WTC11 (cell line): ENCODE results near the gene NRDC. TPM values are rescaled to one million over a fixed set of nuclear protein-coding genes. Genes with fewer than 3 reads are reported as not detected.

Experiments
- ATAC-seq: fragments of 200-7000 bp; cut with Tn5 transposase; 2 replicates; pipeline ENCODE4 v1.10.0; 2021; ENCODE audit warnings: mild to moderate bottlenecking, moderate library complexity
- CTCF ChIA-PET: fragments of 300-600 bp; sonication (Branson Sonifier 250); formaldehyde crosslinking; loops from one replicate; lab custom pipeline; 2021; ENCODE audit warnings: antibody characterized with exemption; lab: Charles Lee
- POLR2A ChIA-PET: fragments of 350-600 bp; sonication (Branson Sonifier 250); formaldehyde crosslinking; loops from one replicate; lab custom pipeline; 2021; ENCODE audit warnings: antibody characterized with exemption; lab: Charles Lee
- DNase-seq: peaks from one replicate; pipeline ENCODE4 v3.0.0; 2021; ENCODE audit warnings: low spot score
- H3K27ac Mint-ChIP-seq: 2 replicates; pipeline ENCODE4 v1.8.0; 2021; ENCODE audit warnings: mixed read lengths
- H3K27me3 Mint-ChIP-seq: 2 replicates; pipeline ENCODE4 v1.8.0; 2021; ENCODE audit warnings: low read depth, mild to moderate bottlenecking, moderate library complexity, mixed read lengths
- H3K36me3 Mint-ChIP-seq: 2 replicates; pipeline ENCODE4 v1.8.0; 2021; ENCODE audit warnings: mixed read lengths
- H3K4me1 Mint-ChIP-seq: 2 replicates; pipeline ENCODE4 v1.8.0; 2022; ENCODE audit warnings: mixed read lengths
- H3K4me3 Mint-ChIP-seq: 2 replicates; pipeline ENCODE4 v1.8.0; 2021; ENCODE audit warnings: mild to moderate bottlenecking, moderate library complexity, mixed read lengths
- H3K9me3 Mint-ChIP-seq: 2 replicates; pipeline ENCODE4 v1.8.0; 2021; ENCODE audit warnings: mixed read lengths
- CREM ChIP-seq: sonication (generic); formaldehyde crosslinking; IDR thresholded peaks from 2 replicates; pipeline ENCODE4 v1.8.1; 2022; ENCODE audit warnings: mild to moderate bottlenecking, missing genetic modification reagents, moderate library complexity
- ELF4 ChIP-seq: sonication (generic); formaldehyde crosslinking; IDR thresholded peaks from 2 replicates; pipeline ENCODE4 v1.8.1; 2022; ENCODE audit warnings: low read depth, mild to moderate bottlenecking, moderate library complexity, missing genetic modification reagents
- ESRRA ChIP-seq: sonication (generic); formaldehyde crosslinking; IDR thresholded peaks from 2 replicates; pipeline ENCODE4 v1.8.1; 2022; ENCODE audit warnings: mild to moderate bottlenecking, missing genetic modification reagents, borderline replicate concordance
- GRHL2 ChIP-seq: fragments of 250-450 bp; sonication (Bioruptor Pico); IDR thresholded peaks from 2 replicates; pipeline ENCODE4 v1.8.0; 2022; ENCODE audit warnings: mild to moderate bottlenecking, moderate library complexity; ENCODE audit not compliant: insufficient replicate concordance, severe bottlenecking
- JAZF1 ChIP-seq: fragments of 250-450 bp; sonication (Bioruptor Pico); IDR thresholded peaks from 2 replicates; pipeline ENCODE4 v1.9.0; 2021; ENCODE audit warnings: moderate library complexity, mild to moderate bottlenecking, inconsistent platforms
- PRRX2 ChIP-seq: fragments of 250-450 bp; sonication (Bioruptor Pico); IDR thresholded peaks from 2 replicates; pipeline ENCODE4 v1.8.0; 2021; ENCODE audit warnings: mild to moderate bottlenecking
- RORB ChIP-seq: fragments of 250-450 bp; sonication (Bioruptor Pico); IDR thresholded peaks from 2 replicates; pipeline ENCODE4 v1.9.0; 2021; ENCODE audit warnings: mild to moderate bottlenecking
- ZNF138 ChIP-seq: sonication (generic); formaldehyde crosslinking; conservative IDR thresholded peaks from 2 replicates; pipeline ENCODE4 v1.8.1; 2022; ENCODE audit warnings: mild to moderate bottlenecking, moderate library complexity, missing genetic modification reagents
- ZNF396 ChIP-seq: fragments of 250-450 bp; sonication (Bioruptor Pico); IDR thresholded peaks from 2 replicates; pipeline ENCODE4 v1.8.0; 2021; ENCODE audit warnings: mild to moderate bottlenecking, moderate library complexity, borderline replicate concordance
- ZNF671 ChIP-seq: fragments of 250-450 bp; sonication (Bioruptor Pico); IDR thresholded peaks from 2 replicates; pipeline ENCODE4 v1.8.0; 2021; ENCODE audit warnings: mild to moderate bottlenecking
- total RNA-seq: library from RNA; stranded (reverse); gene quantifications from 3 replicates; pipeline ENCODE4 v1.2.3, GENCODE V29; 2021
- TF ChIP-seq, protein P1 (sequence below): fragments of 200-600 bp; IDR thresholded peaks from 2 replicates; pipeline ENCODE4 v1.8.0; 2022; ENCODE audit warnings: antibody characterized with exemption
- TF ChIP-seq, protein P2 (sequence below): sonication (generic); formaldehyde crosslinking; IDR thresholded peaks from 2 replicates; pipeline ENCODE4 v1.8.1; 2023; ENCODE audit warnings: mild to moderate bottlenecking, missing genetic modification reagents, moderate library complexity
- TF ChIP-seq, protein P3 (sequence below): sonication (generic); formaldehyde crosslinking; IDR thresholded peaks from 2 replicates; pipeline ENCODE4 v1.8.0; 2022; ENCODE audit warnings: mild to moderate bottlenecking, missing genetic modification reagents
- TF ChIP-seq, protein P4 (sequence below): sonication (generic); formaldehyde crosslinking; IDR thresholded peaks from 2 replicates; pipeline ENCODE4 v1.8.0; 2022; ENCODE audit warnings: missing genetic modification reagents
- TF ChIP-seq, protein P5 (sequence below): sonication (generic); formaldehyde crosslinking; IDR thresholded peaks from 2 replicates; pipeline ENCODE4 v1.8.1; 2022; ENCODE audit warnings: missing genetic modification reagents, borderline replicate concordance
- TF ChIP-seq, protein P6 (sequence below): sonication (generic); formaldehyde crosslinking; conservative IDR thresholded peaks from 2 replicates; pipeline ENCODE4 v1.8.1; 2022; ENCODE audit warnings: mild to moderate bottlenecking, missing genetic modification reagents
- TF ChIP-seq, protein P7 (sequence below): sonication (generic); formaldehyde crosslinking; IDR thresholded peaks from 2 replicates; pipeline ENCODE4 v1.8.0; 2022; ENCODE audit warnings: mild to moderate bottlenecking, missing genetic modification reagents

Gene NRDC
- total RNA-seq, 1 experiment from 2014 or later = 201 TPM

DNA sequence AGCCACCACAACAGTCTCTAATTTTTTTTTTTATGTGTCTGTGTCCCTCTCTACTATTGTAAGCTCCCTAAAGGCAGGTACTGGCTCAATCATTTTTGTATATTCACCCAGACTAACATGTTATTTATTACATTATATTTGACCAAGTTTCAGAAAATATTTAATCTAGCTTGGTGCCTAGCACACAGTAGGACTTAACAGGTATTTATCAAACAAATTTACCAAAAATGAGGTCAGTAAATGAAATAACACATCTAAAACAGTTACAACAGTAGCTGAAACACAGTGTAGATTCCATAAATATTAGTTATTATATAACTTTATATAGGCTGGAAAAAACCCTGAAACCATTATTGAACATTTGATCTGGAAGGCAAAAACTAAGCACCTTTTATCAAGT lies 2.7 kb downstream of the NRDC start (continued):
- TF ChIP-seq CREM (no peak), ZNF671 (no peak), ZNF138 (CRISPR knock-in tag) (no peak), ESRRA (CRISPR knock-in tag) (no peak)
- TF ChIP-seq, protein P1, sequence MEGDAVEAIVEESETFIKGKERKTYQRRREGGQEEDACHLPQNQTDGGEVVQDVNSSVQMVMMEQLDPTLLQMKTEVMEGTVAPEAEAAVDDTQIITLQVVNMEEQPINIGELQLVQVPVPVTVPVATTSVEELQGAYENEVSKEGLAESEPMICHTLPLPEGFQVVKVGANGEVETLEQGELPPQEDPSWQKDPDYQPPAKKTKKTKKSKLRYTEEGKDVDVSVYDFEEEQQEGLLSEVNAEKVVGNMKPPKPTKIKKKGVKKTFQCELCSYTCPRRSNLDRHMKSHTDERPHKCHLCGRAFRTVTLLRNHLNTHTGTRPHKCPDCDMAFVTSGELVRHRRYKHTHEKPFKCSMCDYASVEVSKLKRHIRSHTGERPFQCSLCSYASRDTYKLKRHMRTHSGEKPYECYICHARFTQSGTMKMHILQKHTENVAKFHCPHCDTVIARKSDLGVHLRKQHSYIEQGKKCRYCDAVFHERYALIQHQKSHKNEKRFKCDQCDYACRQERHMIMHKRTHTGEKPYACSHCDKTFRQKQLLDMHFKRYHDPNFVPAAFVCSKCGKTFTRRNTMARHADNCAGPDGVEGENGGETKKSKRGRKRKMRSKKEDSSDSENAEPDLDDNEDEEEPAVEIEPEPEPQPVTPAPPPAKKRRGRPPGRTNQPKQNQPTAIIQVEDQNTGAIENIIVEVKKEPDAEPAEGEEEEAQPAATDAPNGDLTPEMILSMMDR = no peak
- TF ChIP-seq, protein P2, sequence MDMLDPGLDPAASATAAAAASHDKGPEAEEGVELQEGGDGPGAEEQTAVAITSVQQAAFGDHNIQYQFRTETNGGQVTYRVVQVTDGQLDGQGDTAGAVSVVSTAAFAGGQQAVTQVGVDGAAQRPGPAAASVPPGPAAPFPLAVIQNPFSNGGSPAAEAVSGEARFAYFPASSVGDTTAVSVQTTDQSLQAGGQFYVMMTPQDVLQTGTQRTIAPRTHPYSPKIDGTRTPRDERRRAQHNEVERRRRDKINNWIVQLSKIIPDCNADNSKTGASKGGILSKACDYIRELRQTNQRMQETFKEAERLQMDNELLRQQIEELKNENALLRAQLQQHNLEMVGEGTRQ (CRISPR knock-in tag) = no peak

DNA sequence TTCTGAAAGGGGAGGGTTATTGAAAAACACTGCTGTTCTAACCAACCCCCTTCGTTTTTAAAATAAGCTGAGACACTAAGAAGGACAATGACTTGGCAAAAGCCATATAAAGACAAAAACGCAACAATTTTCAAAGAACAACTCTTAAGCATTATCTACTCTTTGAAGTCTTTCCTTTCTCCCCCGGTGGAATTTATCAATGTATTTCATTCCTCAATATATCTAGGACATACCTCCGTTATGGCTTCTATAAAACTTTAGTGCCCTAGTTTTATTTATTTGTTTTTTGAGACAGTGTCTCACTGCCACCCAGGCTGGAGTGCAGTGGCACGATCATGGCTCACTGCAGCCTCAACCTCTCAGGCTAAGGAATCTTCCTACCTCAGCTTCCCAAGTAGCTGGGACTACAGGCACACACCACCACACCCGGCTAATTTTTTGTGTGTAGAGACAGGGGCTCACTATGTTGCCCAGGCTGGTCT lies 3.2 kb downstream of the NRDC start:
- Mint-ChIP-seq H3K4me3 (peak overlapping the region; percentile 47), H3K27me3 (no peaks in the 10 kb centered on the region), H3K27ac (peak overlapping the region; percentile 78), H3K36me3 (peaks cover 3% of the 10 kb centered on the region), H3K9me3 (no peaks in the 10 kb centered on the region), H3K4me1 (peaks cover 30% of the 10 kb centered on the region)
- TF ChIP-seq RORB (no peak), ZNF396 (CRISPR knock-in tag) (no peak), JAZF1 (CRISPR knock-in tag) (no peak), PRRX2 (CRISPR knock-in tag) (no peak), ELF4 (CRISPR knock-in tag) (no peak), GRHL2 (no peak)
- TF ChIP-seq, protein P3, sequence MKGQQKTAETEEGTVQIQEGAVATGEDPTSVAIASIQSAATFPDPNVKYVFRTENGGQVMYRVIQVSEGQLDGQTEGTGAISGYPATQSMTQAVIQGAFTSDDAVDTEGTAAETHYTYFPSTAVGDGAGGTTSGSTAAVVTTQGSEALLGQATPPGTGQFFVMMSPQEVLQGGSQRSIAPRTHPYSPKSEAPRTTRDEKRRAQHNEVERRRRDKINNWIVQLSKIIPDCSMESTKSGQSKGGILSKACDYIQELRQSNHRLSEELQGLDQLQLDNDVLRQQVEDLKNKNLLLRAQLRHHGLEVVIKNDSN (CRISPR knock-in tag) = no peak
- TF ChIP-seq, protein P4, sequence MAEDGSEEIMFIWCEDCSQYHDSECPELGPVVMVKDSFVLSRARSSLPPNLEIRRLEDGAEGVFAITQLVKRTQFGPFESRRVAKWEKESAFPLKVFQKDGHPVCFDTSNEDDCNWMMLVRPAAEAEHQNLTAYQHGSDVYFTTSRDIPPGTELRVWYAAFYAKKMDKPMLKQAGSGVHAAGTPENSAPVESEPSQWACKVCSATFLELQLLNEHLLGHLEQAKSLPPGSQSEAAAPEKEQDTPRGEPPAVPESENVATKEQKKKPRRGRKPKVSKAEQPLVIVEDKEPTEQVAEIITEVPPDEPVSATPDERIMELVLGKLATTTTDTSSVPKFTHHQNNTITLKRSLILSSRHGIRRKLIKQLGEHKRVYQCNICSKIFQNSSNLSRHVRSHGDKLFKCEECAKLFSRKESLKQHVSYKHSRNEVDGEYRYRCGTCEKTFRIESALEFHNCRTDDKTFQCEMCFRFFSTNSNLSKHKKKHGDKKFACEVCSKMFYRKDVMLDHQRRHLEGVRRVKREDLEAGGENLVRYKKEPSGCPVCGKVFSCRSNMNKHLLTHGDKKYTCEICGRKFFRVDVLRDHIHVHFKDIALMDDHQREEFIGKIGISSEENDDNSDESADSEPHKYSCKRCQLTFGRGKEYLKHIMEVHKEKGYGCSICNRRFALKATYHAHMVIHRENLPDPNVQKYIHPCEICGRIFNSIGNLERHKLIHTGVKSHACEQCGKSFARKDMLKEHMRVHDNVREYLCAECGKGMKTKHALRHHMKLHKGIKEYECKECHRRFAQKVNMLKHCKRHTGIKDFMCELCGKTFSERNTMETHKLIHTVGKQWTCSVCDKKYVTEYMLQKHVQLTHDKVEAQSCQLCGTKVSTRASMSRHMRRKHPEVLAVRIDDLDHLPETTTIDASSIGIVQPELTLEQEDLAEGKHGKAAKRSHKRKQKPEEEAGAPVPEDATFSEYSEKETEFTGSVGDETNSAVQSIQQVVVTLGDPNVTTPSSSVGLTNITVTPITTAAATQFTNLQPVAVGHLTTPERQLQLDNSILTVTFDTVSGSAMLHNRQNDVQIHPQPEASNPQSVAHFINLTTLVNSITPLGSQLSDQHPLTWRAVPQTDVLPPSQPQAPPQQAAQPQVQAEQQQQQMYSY = no peak
- TF ChIP-seq, protein P5, sequence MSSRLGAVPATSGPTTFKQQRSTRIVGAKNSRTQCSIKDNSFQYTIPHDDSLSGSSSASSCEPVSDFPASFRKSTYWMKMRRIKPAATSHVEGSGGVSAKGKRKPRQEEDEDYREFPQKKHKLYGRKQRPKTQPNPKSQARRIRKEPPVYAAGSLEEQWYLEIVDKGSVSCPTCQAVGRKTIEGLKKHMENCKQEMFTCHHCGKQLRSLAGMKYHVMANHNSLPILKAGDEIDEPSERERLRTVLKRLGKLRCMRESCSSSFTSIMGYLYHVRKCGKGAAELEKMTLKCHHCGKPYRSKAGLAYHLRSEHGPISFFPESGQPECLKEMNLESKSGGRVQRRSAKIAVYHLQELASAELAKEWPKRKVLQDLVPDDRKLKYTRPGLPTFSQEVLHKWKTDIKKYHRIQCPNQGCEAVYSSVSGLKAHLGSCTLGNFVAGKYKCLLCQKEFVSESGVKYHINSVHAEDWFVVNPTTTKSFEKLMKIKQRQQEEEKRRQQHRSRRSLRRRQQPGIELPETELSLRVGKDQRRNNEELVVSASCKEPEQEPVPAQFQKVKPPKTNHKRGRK (CRISPR knock-in tag) = no peak
- TF ChIP-seq, protein P6, sequence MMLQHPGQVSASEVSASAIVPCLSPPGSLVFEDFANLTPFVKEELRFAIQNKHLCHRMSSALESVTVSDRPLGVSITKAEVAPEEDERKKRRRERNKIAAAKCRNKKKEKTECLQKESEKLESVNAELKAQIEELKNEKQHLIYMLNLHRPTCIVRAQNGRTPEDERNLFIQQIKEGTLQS (CRISPR knock-in tag) = no peak
- TF ChIP-seq, protein P7, sequence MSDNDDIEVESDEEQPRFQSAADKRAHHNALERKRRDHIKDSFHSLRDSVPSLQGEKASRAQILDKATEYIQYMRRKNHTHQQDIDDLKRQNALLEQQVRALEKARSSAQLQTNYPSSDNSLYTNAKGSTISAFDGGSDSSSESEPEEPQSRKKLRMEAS (CRISPR knock-in tag) = no peak
- ChIA-PET POLR2A (no interaction called here), CTCF (interaction anchor here (1.0 kb wide), 1 partner anchor 21 kb away, joined by 3 read pairs; no protein-coding TSS in a partner anchor)
- DNase-seq = no peak
- no peak for ATAC-seq
